C4-2B (cell line): ENCODE data around the gene ETFB.

Experiments
- ZFX ChIP-seq: fragments of 450-650 bp; IDR thresholded peaks from 2 replicates; pipeline ENCODE4 v1.6.1; 2017
- TF ChIP-seq, protein P1 (sequence below): fragments of 450-650 bp; conservative IDR thresholded peaks from 2 replicates; pipeline ENCODE4 v1.5.1; 2017; ENCODE audit warnings: mild to moderate bottlenecking

DNA sequence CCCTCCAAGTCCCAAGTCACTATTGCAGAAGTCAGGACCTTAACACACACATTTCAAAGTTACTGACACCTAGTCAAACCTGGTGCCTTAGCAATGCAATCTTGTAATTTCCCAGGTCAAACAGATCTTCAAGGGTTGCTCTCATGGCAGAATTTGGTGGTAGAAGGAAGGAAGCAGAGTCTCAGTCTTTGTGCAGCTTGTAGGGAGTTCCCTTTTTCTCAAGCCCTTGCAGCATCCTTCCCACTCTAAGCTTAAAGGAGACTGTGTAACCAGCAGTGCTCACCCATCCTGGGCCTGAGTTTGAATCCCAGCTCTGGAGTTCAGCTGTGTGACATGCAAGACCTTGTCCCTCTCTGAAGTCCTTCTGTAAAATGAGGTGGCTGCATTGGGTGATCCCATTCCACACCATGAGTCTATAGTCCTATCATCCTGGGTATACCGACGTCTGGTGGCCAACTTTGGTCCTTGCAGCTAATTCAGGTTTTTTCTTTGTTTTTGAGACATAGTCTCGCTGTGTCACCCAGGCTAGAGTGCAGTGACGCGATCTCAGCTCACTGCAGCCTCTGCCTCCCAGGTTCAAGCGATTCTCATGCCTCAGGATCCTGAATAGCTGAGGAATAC lies 41.4 kb upstream of the ETFB start:
- TF ChIP-seq, protein P1, sequence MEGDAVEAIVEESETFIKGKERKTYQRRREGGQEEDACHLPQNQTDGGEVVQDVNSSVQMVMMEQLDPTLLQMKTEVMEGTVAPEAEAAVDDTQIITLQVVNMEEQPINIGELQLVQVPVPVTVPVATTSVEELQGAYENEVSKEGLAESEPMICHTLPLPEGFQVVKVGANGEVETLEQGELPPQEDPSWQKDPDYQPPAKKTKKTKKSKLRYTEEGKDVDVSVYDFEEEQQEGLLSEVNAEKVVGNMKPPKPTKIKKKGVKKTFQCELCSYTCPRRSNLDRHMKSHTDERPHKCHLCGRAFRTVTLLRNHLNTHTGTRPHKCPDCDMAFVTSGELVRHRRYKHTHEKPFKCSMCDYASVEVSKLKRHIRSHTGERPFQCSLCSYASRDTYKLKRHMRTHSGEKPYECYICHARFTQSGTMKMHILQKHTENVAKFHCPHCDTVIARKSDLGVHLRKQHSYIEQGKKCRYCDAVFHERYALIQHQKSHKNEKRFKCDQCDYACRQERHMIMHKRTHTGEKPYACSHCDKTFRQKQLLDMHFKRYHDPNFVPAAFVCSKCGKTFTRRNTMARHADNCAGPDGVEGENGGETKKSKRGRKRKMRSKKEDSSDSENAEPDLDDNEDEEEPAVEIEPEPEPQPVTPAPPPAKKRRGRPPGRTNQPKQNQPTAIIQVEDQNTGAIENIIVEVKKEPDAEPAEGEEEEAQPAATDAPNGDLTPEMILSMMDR, result no peak; the same call in 1 of the 2 replicates
- no peak for TF ChIP-seq ZFX
